GM18907 (cell line): ENCODE results near the gene ZNF133.
"Not testable (repeated sequence)": the region's sequence is repeated elsewhere in the genome, so short reads cannot be mapped to it uniquely, and the experiment has no call there.

Experiments used
- ATAC-seq: cut with Tn5 transposase; IDR thresholded peaks from one replicate; pipeline ENCODE4 v1.9.1; 2021; ENCODE audit warnings: mild to moderate bottlenecking, moderate library complexity; ENCODE audit not compliant: unreplicated experiment

ZNF133 gene

GRCh38 chr20:18284805-18285533 is 3.4 kb upstream of the ZNF133 start:
- no peak for ATAC-seq

DNA sequence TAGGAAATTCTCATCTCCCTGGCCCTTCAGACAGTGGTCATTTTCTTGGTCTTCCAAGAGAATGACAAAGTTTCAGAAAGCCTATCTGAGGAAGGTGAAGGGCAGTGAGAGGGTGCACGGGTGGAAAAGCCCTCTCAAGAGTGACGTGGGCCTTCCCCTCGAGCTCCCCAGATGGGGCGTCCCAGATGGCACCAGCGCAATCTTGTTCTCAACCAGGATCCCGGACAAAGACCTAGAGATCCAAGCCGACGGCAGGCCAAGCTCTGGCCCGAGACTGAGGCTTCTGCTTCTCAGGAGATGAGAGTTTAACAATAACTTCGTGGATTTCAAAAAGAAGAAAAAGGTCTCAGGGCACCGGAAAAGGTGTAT is 797 bp upstream of the ZNF133 start:
- ATAC-seq, result peak; percentile 3

DNA sequence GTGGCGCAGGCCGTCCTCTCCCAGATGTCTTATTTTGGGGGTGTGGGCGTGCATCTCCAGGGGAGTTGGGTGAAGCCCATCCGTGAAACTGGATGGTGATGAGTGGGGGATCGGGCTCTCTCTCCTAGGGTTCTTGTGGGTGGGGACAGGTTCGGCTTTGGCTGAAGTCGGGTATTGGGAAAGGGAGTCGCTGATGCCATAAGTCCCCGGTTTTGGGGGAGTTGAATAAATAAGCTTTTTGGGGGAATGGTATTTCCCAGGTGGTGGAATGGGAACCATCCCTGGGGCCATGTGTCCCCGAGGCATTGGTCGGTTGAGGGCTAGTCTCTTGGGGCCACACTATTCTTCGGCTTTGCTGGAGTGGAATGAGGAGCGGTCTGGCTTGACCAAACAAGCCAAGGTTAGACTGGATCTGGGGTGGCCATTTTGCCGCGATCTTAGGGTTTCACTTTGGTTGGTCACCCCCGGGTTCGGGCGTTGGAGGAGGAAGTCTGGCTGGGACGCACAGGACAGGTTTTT is 481 bp downstream of the ZNF133 start:
- no peak for ATAC-seq

DNA sequence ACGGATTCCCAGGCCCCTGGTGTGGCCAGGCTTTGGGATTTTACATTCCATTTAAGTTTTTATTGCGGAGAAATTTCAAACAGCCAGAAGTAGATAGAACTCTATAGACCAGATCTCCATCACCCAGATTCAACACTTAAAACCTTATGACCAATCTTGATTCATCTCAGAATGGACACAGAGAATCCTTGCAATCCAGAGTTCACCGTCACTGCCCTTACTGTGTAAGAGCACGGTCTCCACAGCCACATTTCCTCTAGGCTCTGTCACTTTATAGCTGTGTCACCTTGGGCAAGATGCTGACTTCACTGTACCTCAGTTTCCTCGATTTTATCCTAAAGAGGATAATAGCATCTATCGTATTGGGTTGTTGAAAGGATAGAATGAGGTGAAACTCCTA is 979 bp downstream of the ZNF133 start:
- no peak for ATAC-seq

- no peak for ATAC-seq
Measured at GRCh38 chr20:18299364-18299763, 11.0 kb downstream of the ZNF133 start.

GRCh38 chr20:18304618-18305017 is 16.3 kb downstream of the ZNF133 start:
- ATAC-seq, result no peak

GRCh38 chr20:18307301-18307700 is 19.0 kb downstream of the ZNF133 start:
- no peak for ATAC-seq

DNA sequence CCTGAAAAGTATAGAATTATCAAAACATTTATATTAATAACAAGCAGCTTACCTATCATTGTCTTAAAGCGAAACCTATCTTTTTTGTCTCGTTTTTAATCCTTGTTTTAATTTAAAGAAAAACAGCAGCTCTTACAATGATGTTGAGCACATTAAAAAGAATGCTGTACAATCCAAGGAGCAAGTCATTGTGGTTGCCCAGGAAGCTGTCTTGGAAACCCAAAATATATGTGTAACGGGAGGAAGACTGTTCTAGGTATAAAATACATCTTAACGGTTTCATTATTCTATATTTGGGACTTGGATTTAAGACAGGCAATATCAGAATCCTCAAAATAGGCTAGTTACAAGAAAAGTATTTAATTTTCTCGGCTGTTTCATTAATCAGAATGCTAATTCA is 21.7 kb downstream of the ZNF133 start:
- no peak for ATAC-seq

DNA sequence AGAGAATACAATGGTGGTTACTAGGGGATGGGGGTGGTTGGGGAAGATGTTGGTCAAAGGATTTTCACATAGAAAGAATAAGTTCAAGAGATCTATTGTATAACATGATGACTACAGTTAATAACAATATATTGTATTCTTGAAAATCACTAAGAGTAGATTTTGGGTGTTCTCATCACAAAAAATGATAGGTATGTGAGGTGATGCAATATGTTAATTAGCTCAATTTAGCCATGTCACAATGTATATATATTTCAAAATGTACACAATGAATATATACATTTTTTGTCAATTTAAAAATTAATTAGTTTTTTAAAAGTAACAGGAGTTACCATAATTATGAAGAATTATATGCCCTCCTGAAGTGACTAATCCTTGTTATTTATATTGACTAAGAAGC is 22.3 kb downstream of the ZNF133 start:
- no peak for ATAC-seq

DNA sequence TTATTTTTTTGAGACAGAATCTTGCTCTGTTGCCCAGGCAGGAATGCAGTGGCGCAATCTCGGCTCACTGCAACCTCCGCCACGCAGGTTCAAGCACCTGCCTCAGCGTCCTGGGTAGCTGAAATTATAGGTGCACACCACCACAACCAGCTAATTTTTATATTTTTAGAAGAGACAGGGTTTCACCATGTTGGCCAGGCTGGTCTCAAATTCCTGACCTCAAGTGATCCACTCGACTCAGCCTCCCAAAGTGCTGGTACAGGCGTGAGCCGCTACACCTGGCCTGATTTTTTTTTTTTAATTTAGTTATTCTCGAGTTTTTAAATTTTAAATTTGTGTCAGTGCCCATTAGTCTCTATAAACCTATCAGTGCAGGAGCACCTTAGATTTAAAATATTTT is 24.4 kb downstream of the ZNF133 start:
- no peak for ATAC-seq

- no peak for ATAC-seq
Measured at GRCh38 chr20:18313411-18313810, 25.1 kb downstream of the ZNF133 start.

- ATAC-seq, result no peak
Measured at GRCh38 chr20:18314786-18315406, 26.6 kb downstream of the ZNF133 start.

DNA sequence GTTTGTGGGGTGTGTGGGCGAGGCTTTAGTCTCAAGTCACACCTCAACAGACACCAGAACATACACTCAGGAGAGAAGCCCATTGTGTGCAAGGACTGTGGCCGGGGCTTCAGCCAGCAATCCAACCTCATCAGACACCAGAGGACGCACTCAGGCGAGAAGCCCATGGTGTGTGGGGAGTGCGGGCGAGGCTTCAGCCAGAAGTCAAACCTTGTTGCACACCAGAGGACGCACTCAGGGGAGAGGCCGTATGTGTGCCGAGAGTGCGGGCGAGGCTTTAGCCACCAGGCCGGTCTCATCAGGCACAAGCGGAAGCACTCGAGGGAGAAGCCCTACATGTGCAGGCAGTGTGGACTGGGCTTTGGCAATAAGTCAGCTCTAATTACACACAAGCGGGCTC is 27.8 kb downstream of the ZNF133 start:
- ATAC-seq, result no peak

- no peak for ATAC-seq
Measured at GRCh38 chr20:18321316-18321715, 33.0 kb downstream of the ZNF133 start.

DNA sequence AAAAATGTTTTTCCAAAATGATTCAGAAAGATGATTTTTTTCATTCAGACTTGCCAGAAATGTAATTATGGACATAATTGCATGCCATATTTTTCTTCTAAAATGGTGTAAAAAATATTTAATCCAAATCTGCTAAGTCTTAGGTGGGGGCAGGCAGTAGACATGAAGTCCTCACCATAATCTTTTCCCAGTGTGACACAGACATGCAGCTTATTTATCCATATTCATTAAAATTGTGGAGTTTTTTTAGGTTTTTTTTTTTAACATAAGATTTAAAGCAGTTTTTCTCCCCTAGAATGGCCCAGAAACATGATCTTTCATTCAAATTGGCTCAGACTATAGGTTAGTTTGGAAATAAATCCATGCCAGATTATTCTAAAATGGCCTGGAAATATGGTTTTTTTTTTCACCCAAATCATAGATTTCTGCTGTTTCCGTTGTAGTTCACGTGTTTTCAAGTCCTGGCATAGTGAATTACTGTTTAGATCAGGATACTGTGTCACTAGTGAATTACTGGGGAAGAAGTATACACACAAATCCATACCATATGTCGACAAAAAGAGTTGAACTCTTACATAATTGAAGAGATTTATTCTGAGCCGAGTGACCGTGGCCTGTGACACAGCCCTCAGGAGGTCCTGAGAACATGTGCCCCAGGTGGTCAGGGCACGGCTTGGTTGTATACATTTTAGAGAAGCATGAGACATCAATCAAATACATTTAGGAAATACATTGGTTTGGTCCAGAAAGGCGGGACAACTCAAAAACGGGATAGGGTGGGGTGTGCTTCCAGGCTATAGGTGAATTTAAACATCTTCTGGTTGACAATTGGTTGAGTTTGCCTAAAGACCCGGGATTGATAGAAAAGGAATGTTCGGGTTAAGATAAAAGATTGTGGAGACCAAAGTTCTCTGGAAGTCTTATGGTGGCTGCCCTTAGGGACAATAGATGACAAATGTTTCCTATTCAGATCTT is 33.9 kb downstream of the ZNF133 start:
- no peak for ATAC-seq

DNA sequence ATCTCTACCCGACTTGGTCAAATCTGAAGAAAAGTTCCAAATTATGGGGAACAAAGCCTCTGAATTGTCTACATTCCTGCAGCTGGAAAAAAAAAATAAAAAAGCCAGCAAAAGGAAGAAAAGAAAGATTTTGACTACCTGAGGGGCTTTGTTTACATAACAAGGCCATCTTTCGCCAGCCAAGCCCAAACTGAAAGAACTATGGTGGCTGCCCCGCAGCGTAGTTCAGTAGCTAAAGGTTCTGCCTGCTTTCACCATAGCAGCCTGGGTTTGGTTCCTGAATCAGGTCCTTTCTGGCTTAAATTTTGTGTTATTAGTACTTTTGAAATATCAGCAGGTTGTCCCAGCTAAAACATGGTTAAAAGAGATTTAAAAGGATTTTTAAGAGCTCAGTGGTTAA is 35.4 kb downstream of the ZNF133 start:
- no peak for ATAC-seq

GRCh38 chr20:18324596-18325089 is 36.3 kb downstream of the ZNF133 start:
- ATAC-seq, result no peak

DNA sequence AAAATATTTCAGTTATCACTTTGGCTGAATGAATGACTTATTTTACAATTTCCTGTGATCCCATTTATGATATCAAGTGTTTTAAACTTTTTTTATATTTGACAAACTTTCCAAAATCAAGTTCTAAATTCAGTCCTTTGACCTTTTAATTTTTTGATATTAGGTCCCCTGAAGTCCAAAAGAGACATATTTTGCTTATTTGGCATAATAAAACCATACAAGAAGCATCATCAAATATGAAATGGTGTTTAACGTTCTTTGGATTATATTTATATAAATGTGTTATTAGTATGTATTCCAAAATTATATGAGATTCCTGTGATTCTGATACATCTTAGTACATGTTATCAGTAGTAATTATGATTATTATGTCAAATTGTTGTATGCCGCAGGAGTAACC is 38.7 kb downstream of the ZNF133 start:
- no peak for ATAC-seq

- no peak for ATAC-seq
Measured at GRCh38 chr20:18331694-18332093, 43.4 kb downstream of the ZNF133 start.

DNA sequence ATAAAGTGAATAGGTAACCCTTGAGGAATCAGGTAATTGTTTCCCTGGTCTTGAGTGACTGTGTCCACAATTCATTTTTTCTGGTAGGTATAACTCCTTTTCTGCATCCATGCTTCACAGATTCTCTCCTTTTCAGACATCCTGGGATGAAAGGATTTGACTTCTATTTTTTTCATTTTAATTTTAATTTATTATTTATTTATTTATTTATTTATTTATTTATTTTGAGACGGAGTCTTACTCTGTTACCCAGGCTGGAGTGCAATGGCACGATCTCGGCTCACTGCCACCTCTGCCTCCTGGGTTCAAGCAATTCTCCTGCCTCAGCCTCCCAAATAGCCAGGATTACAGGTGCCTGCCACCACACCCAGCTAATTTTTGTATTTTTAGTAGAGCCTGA is 61.4 kb downstream of the ZNF133 start:
- ATAC-seq, result not testable (repeated sequence)

- no peak for ATAC-seq
Measured at GRCh38 chr20:18359854-18360253, 71.5 kb downstream of the ZNF133 start.
